Activated CD4-positive, alpha-beta T cell treated with anti-CD3 and anti-CD28 coated beads, Interleukin-2, amount 10 ng/mL, durations not matched to agents 24 days and 14 days (primary cell): ENCODE measurements around the gene S100G. TPM values are rescaled to one million over a fixed set of nuclear protein-coding genes. Genes with fewer than 3 reads are reported as not detected.

Experiments used
- DNase-seq: peaks from one replicate; pipeline ENCODE4 v3.0.0; 2022
- H3K27ac Mint-ChIP-seq: one replicate; pipeline ENCODE4 v1.8.0; 2022; ENCODE audit warnings: mild to moderate bottlenecking, mixed read lengths
- H3K27me3 Mint-ChIP-seq: one replicate; pipeline ENCODE4 v1.8.0; 2022; ENCODE audit warnings: mixed read lengths
- H3K36me3 Mint-ChIP-seq: one replicate; pipeline ENCODE4 v1.8.0; 2022; ENCODE audit warnings: low read depth, mild to moderate bottlenecking, mixed read lengths
- H3K4me1 Mint-ChIP-seq: one replicate; pipeline ENCODE4 v1.8.0; 2021; ENCODE audit warnings: mixed read lengths
- H3K4me3 Mint-ChIP-seq: one replicate; pipeline ENCODE4 v1.8.0; 2022; ENCODE audit warnings: mild to moderate bottlenecking, moderate library complexity, mixed read lengths
- H3K9me3 Mint-ChIP-seq: one replicate; pipeline ENCODE4 v1.8.0; 2021; ENCODE audit warnings: mixed read lengths
- intact Hi-C: fragments of 100-400 bp; cut with micrococcal nuclease; formaldehyde crosslinking; loops from one replicate; pipeline ENCODE4 v1.15.1; 2023
- total RNA-seq: library from RNA; stranded (reverse); gene quantifications from 2 replicates; pipeline ENCODE4 v1.2.3, GENCODE V29; 2022

S100G gene
- total RNA-seq, 1 donor from 2014 or later: not detected

DNA sequence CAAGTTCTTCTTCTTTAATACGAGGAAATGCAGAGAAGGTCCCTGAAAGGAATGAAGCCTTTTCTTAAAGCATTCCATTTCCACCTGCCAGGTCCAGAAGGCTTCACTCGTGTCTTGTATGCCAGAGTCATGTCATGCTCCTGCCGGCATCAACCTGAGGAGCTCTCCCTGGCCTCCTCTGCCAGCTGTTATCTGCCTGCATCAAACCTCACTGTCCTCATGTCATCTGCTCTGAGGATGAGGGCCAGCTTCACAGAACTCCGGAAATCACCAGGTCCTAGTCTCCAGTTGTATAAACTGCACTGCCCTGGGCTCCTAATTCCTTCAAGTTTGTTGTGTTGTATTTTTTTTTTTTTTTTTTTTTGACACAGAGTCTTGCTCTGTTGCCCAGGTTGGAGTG is 20.0 kb upstream of the S100G start:
- peaks cover 2% of the 10 kb centered on the region for H3K36me3 Mint-ChIP-seq
- no peak overlapping the region for H3K4me3 Mint-ChIP-seq
- intact Hi-C loops: no loop called here
- H3K27me3 Mint-ChIP-seq: no peaks in the 10 kb centered on the region
- H3K9me3 Mint-ChIP-seq: no peaks in the 10 kb centered on the region
- peaks cover 3% of the 10 kb centered on the region for H3K4me1 Mint-ChIP-seq
- H3K27ac Mint-ChIP-seq: no peak overlapping the region
- no peak for DNase-seq

DNA sequence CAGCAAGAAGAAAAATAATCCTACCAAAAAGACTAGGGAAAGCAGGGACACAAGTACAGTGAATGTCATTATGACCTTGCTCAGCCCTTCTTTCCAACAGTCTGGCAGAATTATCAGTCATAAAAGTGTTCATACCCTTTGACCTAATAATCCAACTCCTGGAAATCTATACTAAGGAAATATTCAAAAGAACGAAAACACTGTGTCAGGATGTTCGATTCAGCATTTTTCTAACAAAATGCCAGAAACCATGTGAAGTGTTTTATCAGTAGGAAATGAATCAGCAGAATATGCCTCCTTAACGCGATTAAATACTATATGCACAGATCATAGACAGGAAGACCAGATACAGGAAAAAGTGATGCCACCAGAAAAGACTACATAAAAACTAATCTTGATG is 16.2 kb upstream of the S100G start:
- H3K4me3 Mint-ChIP-seq: no peak overlapping the region
- intact Hi-C loops: no loop called here
- peaks cover 2% of the 10 kb centered on the region for H3K36me3 Mint-ChIP-seq
- H3K27ac Mint-ChIP-seq: no peak overlapping the region
- no peaks in the 10 kb centered on the region for H3K9me3 Mint-ChIP-seq
- H3K4me1 Mint-ChIP-seq: peaks cover 3% of the 10 kb centered on the region
- no peaks in the 10 kb centered on the region for H3K27me3 Mint-ChIP-seq
- no peak for DNase-seq

GRCh38 chrX:16635040-16635439 is 14.9 kb upstream of the S100G start:
- H3K4me3 Mint-ChIP-seq: no peak overlapping the region
- intact Hi-C loops: no loop called here
- H3K36me3 Mint-ChIP-seq: peaks cover 2% of the 10 kb centered on the region
- DNase-seq: no peak
- no peaks in the 10 kb centered on the region for H3K9me3 Mint-ChIP-seq
- no peaks in the 10 kb centered on the region for H3K27me3 Mint-ChIP-seq
- peaks cover 3% of the 10 kb centered on the region for H3K4me1 Mint-ChIP-seq
- no peak overlapping the region for H3K27ac Mint-ChIP-seq

DNA sequence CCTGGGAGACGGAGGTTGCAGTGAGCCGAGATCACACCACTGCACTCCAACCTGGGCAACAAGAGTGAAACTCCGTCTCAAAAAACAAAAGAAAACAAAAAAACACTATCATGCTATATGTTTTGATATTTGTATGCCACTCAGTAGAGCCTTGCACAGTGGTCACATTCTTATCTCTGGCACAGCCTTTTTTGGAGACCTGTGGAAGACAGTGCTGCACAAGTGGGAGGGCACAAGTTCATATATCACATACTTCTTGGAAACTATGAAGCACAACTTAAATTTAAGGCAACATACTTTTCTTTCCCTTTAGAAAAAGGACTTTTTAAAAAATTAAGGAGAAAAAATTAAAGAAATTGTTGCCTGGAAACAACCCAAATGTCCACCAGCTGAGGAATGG is 14.4 kb upstream of the S100G start:
- no peak for DNase-seq
- Mint-ChIP-seq H3K4me3 (no peak overlapping the region), H3K9me3 (no peaks in the 10 kb centered on the region), H3K27me3 (no peaks in the 10 kb centered on the region), H3K27ac (no peak overlapping the region), H3K4me1 (peaks cover 3% of the 10 kb centered on the region), H3K36me3 (peaks cover 3% of the 10 kb centered on the region)
- intact Hi-C loops: no loop called here

DNA sequence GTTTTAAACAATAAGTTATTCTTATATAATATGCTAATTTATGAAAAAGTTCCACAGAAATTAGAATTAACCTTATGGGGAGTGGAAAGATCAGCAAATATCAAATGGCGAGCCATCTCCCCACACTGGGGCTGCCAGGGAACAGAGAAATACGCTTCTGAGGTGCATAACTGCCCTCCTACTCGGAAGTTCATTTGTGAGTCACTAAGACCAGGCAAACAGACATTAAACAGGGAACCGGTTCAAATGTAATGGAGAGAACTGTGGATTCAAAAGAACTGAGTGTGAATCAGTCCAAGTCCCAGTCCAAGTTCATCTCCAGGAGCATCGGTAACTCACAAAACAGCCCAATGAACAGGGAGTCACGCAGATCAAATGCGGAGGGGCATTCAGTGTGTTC is 11.4 kb upstream of the S100G start:
- peaks cover 3% of the 10 kb centered on the region for H3K4me1 Mint-ChIP-seq
- H3K27me3 Mint-ChIP-seq: no peaks in the 10 kb centered on the region
- peaks cover 1% of the 10 kb centered on the region for H3K36me3 Mint-ChIP-seq
- no peak for DNase-seq
- no peak overlapping the region for H3K4me3 Mint-ChIP-seq
- intact Hi-C loops: no loop called here
- H3K27ac Mint-ChIP-seq: no peak overlapping the region
- no peaks in the 10 kb centered on the region for H3K9me3 Mint-ChIP-seq

- peaks cover 1% of the 10 kb centered on the region for H3K36me3 Mint-ChIP-seq
- no peaks in the 10 kb centered on the region for H3K9me3 Mint-ChIP-seq
- intact Hi-C loops: no loop called here
- H3K4me1 Mint-ChIP-seq: no peaks in the 10 kb centered on the region
- no peak overlapping the region for H3K4me3 Mint-ChIP-seq
- DNase-seq: no peak
- no peaks in the 10 kb centered on the region for H3K27me3 Mint-ChIP-seq
- H3K27ac Mint-ChIP-seq: no peak overlapping the region
These were observed 10.0 kb upstream of the S100G start for GRCh38 chrX:16639966-16640365.

DNA sequence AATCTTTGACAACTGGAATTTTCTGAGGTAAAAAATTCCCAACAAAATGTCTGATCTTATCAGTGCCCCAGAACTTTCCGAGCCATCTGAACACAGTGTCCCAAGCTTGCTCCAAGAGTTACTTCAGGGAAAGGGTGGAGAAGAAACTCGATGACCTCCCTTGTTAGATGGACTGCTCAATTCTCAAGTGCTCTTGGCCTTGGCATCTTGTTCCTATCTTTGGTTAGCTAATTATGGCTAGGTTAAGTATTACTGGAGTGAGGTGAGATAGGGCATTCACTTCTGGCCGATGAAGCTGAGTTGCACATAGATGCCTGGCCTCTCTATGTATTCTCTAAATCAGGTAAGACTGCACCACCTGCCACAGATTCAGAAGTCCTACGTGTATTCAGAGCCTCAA is 9.1 kb upstream of the S100G start:
- peaks cover 1% of the 10 kb centered on the region for H3K36me3 Mint-ChIP-seq
- no peak overlapping the region for H3K27ac Mint-ChIP-seq
- no peak for DNase-seq
- H3K27me3 Mint-ChIP-seq: no peaks in the 10 kb centered on the region
- H3K4me1 Mint-ChIP-seq: no peaks in the 10 kb centered on the region
- no peaks in the 10 kb centered on the region for H3K9me3 Mint-ChIP-seq
- H3K4me3 Mint-ChIP-seq: no peak overlapping the region
- intact Hi-C loops: no loop called here

- Mint-ChIP-seq H3K36me3 (peaks cover 1% of the 10 kb centered on the region), H3K27ac (no peak overlapping the region), H3K27me3 (no peaks in the 10 kb centered on the region), H3K9me3 (no peaks in the 10 kb centered on the region), H3K4me1 (peaks cover 2% of the 10 kb centered on the region), H3K4me3 (no peak overlapping the region)
- intact Hi-C loops: no loop called here
- no peak for DNase-seq
These were observed 6.8 kb upstream of the S100G start for GRCh38 chrX:16643176-16643575.

- H3K4me1 Mint-ChIP-seq: peaks cover 2% of the 10 kb centered on the region
- no peaks in the 10 kb centered on the region for H3K9me3 Mint-ChIP-seq
- no peak overlapping the region for H3K4me3 Mint-ChIP-seq
- intact Hi-C loops: no loop called here
- H3K27me3 Mint-ChIP-seq: no peaks in the 10 kb centered on the region
- H3K27ac Mint-ChIP-seq: no peak overlapping the region
- no peaks in the 10 kb centered on the region for H3K36me3 Mint-ChIP-seq
- DNase-seq: no peak
These were observed 3.4 kb upstream of the S100G start for GRCh38 chrX:16646366-16647138.

DNA sequence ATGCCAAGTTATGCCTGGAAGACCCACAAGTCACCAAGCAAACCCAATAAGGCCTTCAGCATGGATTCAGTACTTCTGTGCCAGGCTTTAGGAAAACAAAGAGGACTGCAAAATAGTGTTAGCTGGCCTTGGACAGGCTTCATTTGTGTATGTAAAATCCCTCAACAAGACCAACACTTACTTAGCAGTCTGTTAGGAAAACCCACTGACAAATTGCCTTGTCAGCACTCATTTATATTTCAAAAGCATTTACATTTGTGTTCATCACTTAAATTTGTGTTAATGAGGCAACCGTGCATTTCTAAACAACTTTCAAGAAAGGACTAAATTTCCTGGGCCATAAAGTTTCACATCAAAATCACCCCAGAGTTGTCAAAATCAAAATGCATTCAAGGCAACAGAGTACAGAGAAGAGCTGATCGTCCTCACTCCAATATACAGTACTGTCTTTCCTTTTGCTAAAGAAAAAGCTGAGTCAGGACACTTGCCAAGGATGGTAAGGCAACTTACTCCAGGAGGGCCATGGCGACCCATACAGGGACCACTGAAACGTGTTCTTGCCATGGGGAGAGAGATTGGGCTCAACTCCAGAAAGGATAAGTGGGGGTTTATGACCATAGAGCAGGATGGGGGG is 1.6 kb downstream of the S100G start:
- Mint-ChIP-seq H3K4me3 (no peak overlapping the region), H3K36me3 (no peaks in the 10 kb centered on the region), H3K4me1 (peaks cover 2% of the 10 kb centered on the region), H3K27me3 (no peaks in the 10 kb centered on the region), H3K27ac (no peak overlapping the region), H3K9me3 (no peaks in the 10 kb centered on the region)
- intact Hi-C loops: no loop called here
- DNase-seq: no peak

DNA sequence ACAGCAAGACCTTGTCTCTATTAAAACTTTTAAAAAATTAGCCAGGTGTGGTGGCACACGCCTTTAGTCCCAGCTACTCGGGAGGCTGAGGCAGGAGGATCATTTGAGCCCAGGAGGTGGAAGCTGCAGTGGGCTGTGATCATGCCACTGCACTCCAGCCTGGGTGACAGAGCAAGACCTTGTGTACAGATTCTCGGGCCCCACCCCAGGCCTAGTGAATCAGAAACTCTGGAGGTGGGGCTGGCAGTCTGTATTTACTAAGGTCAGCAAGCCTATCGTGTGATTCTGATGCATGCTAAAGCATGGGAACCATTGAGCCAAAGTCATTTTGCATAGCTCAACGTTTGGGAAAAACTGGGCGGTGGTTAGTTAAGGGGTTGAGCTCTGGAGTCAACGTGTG is 3.5 kb downstream of the S100G start:
- Mint-ChIP-seq H3K4me1 (no peaks in the 10 kb centered on the region), H3K4me3 (no peak overlapping the region), H3K36me3 (no peaks in the 10 kb centered on the region), H3K27me3 (no peaks in the 10 kb centered on the region), H3K27ac (no peak overlapping the region), H3K9me3 (no peaks in the 10 kb centered on the region)
- intact Hi-C loops: no loop called here
- DNase-seq: no peak

DNA sequence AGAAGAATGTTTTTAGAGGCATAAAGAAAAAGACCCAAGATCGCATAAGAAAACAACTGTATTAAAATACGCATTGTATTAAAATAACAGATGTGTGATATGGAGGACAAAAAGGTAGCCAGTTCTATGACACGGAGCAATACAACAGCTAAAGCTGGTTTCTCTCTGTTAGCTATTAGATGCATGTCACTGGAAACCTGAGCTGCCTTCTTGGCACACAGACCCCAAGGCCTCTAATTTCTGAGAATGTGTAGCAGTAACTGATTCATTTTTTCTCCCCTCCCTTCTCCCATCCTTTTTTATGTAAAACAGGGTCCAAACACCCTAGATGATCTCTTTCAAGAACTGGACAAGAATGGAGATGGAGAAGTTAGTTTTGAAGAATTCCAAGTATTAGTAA is 4.1 kb downstream of the S100G start:
- Mint-ChIP-seq H3K36me3 (no peaks in the 10 kb centered on the region), H3K27ac (no peak overlapping the region), H3K4me3 (no peak overlapping the region), H3K4me1 (no peaks in the 10 kb centered on the region), H3K27me3 (no peaks in the 10 kb centered on the region), H3K9me3 (no peaks in the 10 kb centered on the region)
- intact Hi-C loops: no loop called here
- no peak for DNase-seq

DNA sequence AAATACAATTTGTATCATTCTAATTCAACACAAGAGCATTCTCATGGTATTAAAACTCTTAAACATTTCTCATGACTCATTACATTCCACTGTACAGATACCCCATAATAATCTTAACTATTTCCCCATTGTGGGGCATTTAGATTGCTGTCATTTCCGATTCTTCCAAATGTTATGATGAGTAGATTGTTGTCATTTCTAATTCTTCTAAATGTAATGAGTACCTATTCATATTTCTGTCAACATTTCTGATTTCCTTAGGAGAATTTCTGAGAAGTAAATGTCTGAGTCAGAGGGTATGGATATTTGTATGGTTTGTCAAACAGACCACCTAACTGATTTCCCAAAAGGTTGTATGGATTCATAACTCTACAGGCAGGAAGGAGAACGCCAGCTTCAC is 8.3 kb downstream of the S100G start:
- Mint-ChIP-seq H3K4me3 (no peak overlapping the region), H3K27ac (no peak overlapping the region), H3K27me3 (no peaks in the 10 kb centered on the region), H3K4me1 (no peaks in the 10 kb centered on the region), H3K36me3 (no peaks in the 10 kb centered on the region), H3K9me3 (no peaks in the 10 kb centered on the region)
- intact Hi-C loops: no loop called here
- no peak for DNase-seq

- no peaks in the 10 kb centered on the region for H3K9me3 Mint-ChIP-seq
- intact Hi-C loops: no loop called here
- H3K4me3 Mint-ChIP-seq: no peak overlapping the region
- H3K4me1 Mint-ChIP-seq: no peaks in the 10 kb centered on the region
- no peak for DNase-seq
- no peak overlapping the region for H3K27ac Mint-ChIP-seq
- H3K36me3 Mint-ChIP-seq: no peaks in the 10 kb centered on the region
- H3K27me3 Mint-ChIP-seq: no peaks in the 10 kb centered on the region
These were observed 9.4 kb downstream of the S100G start for GRCh38 chrX:16659321-16659720.

DNA sequence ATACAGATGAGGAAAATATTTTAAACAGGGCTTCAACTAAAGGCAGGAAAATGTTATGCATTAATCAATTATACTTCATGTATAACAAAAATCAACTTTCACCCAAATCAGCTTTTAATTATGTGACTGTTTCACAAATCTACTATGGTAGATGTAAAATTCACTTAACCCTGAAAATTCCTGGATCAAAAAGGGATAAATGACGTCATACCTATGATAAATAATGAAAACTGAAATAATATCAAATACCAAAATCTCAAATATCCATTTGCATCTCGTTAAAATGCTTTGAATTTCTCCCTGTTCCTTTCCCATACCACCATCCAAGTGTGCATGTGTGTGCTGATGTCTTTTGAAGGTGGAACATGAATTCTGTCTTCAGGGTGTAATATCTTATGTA is 11.5 kb downstream of the S100G start:
- intact Hi-C loops: no loop called here
- Mint-ChIP-seq H3K27ac (no peak overlapping the region), H3K4me1 (no peaks in the 10 kb centered on the region), H3K27me3 (no peaks in the 10 kb centered on the region), H3K36me3 (peaks cover 4% of the 10 kb centered on the region), H3K4me3 (no peak overlapping the region), H3K9me3 (no peaks in the 10 kb centered on the region)
- no peak for DNase-seq
